Measurements from ENCODE around the gene RC3H1.

Gene RC3H1

GRCh38 chr1:174007851-174008250 is 14.3 kb downstream of the RC3H1 start:
- Histone ChIP-seq H3K79me2 (ENCODE audit: low read length) (peaks cover 98% of the 10 kb centered on the region), H2AFZ (ENCODE audit: low read length) (no peak overlapping the region), H3K4me1 (ENCODE audit: low read length) (no peaks in the 10 kb centered on the region), H3F3A (ENCODE audit: insufficient read depth, low read length) (no peaks in the 10 kb centered on the region; the same call in 1 of the 2 replicates), H3K27me3 (replicated peaks; ENCODE audit: insufficient read depth, low read length) (no peaks in the 10 kb centered on the region), H3K27ac (ENCODE audit: low read length) (no peak overlapping the region), H3K4me2 (ENCODE audit: low read depth, low read length) (no peak overlapping the region), H4K20me1 (ENCODE audit: insufficient read depth, low read length) (peaks cover 40% of the 10 kb centered on the region), H3K4me3 (ENCODE audit: low read length) (no peak overlapping the region), H3K9me3 (replicated peaks; ENCODE audit: insufficient read depth, low read length) (no peaks in the 10 kb centered on the region), H3K36me3 (replicated peaks; ENCODE audit: insufficient read depth, low read length) (no peaks in the 10 kb centered on the region), H3K9me2 (replicated peaks; ENCODE audit: insufficient read depth, low read length) (no peaks in the 10 kb centered on the region), H3K9ac (ENCODE audit: low read length) (no peak overlapping the region)
- TF ChIP-seq CTCF (IDR thresholded peaks at IDR 0.05; ENCODE audit: low read length) = no peak
- no peak for TF ChIP-seq EZH2phosphoT487 (IDR thresholded peaks at IDR 0.05; ENCODE audit: low read length)
- no peak for TF ChIP-seq EZH2 (optimal IDR thresholded peaks at IDR 0.05; ENCODE audit: low read depth, low read length)
- DNase-seq = no peak

- Histone ChIP-seq H3K9me2 (replicated peaks; ENCODE audit: insufficient read depth, low read length) (no peaks in the 10 kb centered on the region), H3K27me3 (replicated peaks; ENCODE audit: insufficient read depth, low read length) (no peaks in the 10 kb centered on the region), H2AFZ (ENCODE audit: low read length) (no peak overlapping the region), H3K27ac (ENCODE audit: low read length) (no peak overlapping the region), H3K4me2 (ENCODE audit: low read depth, low read length) (no peak overlapping the region), H3K4me3 (ENCODE audit: low read length) (no peak overlapping the region), H3K79me2 (ENCODE audit: low read length) (peaks cover 98% of the 10 kb centered on the region), H3K4me1 (ENCODE audit: low read length) (no peaks in the 10 kb centered on the region), H3K9me3 (replicated peaks; ENCODE audit: insufficient read depth, low read length) (no peaks in the 10 kb centered on the region), H3K9ac (ENCODE audit: low read length) (no peak overlapping the region), H3F3A (ENCODE audit: insufficient read depth, low read length) (no peaks in the 10 kb centered on the region; the same call in 1 of the 2 replicates), H4K20me1 (ENCODE audit: insufficient read depth, low read length) (peaks cover 28% of the 10 kb centered on the region; the same call in 1 of the 2 replicates), H3K36me3 (replicated peaks; ENCODE audit: insufficient read depth, low read length) (no peaks in the 10 kb centered on the region; the same call in 1 of the 2 replicates)
- TF ChIP-seq EZH2phosphoT487 (IDR thresholded peaks at IDR 0.05; ENCODE audit: low read length) = no peak
- no peak for TF ChIP-seq EZH2 (optimal IDR thresholded peaks at IDR 0.05; ENCODE audit: low read depth, low read length)
- TF ChIP-seq CTCF (IDR thresholded peaks at IDR 0.05; ENCODE audit: low read length) = no peak
- DNase-seq = no peak
Observed at GRCh38 chr1:174005032-174005431, 17.1 kb downstream of the RC3H1 start.

- H3K27me3 ChIP-seq (replicated peaks; ENCODE audit: insufficient read depth, low read length) = no peaks in the 10 kb centered on the region
- H3K79me2 ChIP-seq (ENCODE audit: low read length) = peaks cover 98% of the 10 kb centered on the region
- no peak for TF ChIP-seq CTCF (IDR thresholded peaks at IDR 0.05; ENCODE audit: low read length)
- no peak for TF ChIP-seq EZH2 (optimal IDR thresholded peaks at IDR 0.05; ENCODE audit: low read depth, low read length)
- TF ChIP-seq EZH2phosphoT487 (IDR thresholded peaks at IDR 0.05; ENCODE audit: low read length) = no peak
- H3K4me1 ChIP-seq (ENCODE audit: low read length) = no peaks in the 10 kb centered on the region
- H3K9me3 ChIP-seq (replicated peaks; ENCODE audit: insufficient read depth, low read length) = no peaks in the 10 kb centered on the region
- no peaks in the 10 kb centered on the region for H3K9me2 ChIP-seq (replicated peaks; ENCODE audit: insufficient read depth, low read length)
- no peak overlapping the region for H3K27ac ChIP-seq (ENCODE audit: low read length)
- H4K20me1 ChIP-seq (ENCODE audit: insufficient read depth, low read length) = peaks cover 24% of the 10 kb centered on the region; the same call in 1 of the 2 replicates
- no peak overlapping the region for H3K4me2 ChIP-seq (ENCODE audit: low read depth, low read length)
- no peak for DNase-seq
- H3K36me3 ChIP-seq (replicated peaks; ENCODE audit: insufficient read depth, low read length) = no peaks in the 10 kb centered on the region; the same call in 1 of the 2 replicates
- H3F3A ChIP-seq (ENCODE audit: insufficient read depth, low read length) = no peaks in the 10 kb centered on the region; the same call in 1 of the 2 replicates
- H2AFZ ChIP-seq (ENCODE audit: low read length) = no peak overlapping the region
- no peak overlapping the region for H3K4me3 ChIP-seq (ENCODE audit: low read length)
- H3K9ac ChIP-seq (ENCODE audit: low read length) = no peak overlapping the region
Observed at GRCh38 chr1:174003867-174004266, 18.3 kb downstream of the RC3H1 start.

Measured in MM.1S (cell line).